SW480 (cell line): Measurements from ENCODE around the gene AASS.

Experiments used
- DNase-seq: peaks from one replicate; pipeline ENCODE4 v3.0.0-alpha.2; 2016; ENCODE audit warnings: low spot score

Gene AASS

DNA sequence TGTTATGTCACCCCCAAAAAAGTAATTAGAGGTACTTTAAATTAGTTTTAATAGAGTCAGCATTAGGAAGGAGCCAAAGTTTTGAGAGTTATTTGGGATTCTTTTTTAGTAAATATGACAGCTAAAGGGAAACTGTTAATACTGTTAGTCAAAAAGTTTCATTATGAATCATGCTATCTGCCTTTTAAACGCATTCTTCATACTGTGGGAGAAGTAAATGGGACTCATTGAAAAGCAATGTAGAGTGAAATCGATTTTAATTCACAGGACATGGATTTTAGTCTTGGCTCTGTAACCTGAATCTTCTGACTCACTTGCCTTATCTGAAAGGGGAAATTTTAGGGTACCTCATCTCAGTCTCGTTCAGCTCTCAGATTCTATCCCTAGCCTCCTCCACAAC, 105.1 kb downstream of the AASS start:
- no peak for DNase-seq

DNA sequence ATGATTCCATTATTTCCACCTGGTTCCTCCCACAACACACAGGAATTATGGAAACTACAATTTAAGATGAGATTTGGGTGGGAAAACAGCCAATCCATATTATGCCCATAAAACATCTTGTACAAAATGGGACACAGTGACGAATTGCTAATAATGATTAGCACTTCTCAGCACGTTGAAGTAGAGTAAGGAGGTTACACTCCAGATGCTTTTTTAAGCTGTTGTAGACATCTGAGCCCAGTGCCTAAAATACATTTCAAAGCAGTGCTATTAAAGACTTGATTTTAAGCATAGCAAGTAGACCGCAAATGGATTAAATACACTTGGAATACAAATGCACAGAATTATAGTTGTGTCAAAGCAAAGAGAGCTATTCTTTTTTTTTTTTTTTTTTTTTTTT, 105.9 kb downstream of the AASS start:
- DNase-seq = no peak

DNA sequence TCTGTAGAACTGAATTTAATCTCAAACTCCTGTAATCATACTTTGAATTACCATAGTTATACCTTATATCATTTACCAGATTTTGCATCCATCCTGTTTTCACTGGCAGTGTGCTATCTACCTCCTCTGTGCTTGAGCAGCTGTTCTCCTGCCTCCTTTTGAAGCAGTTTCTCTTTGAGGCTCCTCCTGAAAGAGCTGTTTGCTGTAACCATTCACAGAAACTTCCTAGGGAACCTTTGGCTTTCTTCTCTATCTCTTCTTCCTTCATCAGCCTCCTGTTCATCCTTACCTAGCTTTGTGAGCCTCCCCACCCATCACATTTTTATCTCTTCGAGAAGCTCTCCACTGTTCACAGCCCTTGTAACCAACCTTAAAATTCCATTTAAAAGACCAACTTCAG, 108.2 kb downstream of the AASS start:
- DNase-seq = no peak

DNA sequence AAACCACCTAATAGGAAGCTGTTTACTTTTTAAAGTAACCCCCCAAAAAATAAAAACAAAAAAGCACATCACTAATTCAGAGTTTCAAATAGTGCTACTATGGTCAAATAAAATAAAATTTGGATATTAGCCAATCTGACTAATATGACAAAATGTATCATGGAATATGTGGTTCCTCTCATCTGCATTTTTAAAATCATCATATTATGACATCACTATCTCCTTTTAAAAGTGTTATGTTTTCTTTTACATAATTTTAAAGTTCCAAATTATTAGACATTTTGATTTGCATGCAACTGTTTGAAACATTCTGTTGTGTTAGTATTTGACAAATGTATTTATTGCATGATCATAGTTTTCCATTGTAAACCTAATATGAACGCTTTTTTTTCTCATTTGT, 110.4 kb downstream of the AASS start:
- no peak for DNase-seq

DNA sequence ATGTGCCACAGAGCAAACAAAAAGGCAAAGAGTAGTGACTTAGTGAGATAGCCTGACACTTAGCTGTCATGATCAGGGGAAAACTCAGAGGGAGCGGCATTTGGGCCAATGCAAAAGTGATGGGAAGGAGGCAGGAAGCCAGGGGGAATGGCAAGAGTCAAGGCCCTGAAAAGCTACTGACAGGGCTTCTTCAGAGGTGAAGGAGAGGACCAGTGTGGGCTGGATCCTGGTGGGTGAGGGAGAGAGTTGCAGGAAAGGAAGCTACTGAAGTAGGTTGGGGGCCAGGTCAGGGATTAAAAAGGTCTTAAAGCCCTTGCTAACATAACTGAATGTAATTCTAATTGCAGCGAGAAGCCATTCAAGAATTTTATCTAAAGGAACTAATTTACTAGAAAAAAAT, 117.0 kb downstream of the AASS start:
- no peak for DNase-seq
